Sigmoid colon (tissue), 4 donors: ENCODE data around the gene TBX15.

Source experiments
- CTCF ChIP-seq, 4 experiments: fragments of 450-650 bp in 3 of 4; fragments of 200-600 bp in 1 of 4; IDR thresholded peaks; one replicate each; pipeline ENCODE4 v1.5.1; 2016 to 2019; ENCODE audit warnings: antibody characterized with exemption in 4 of 4, mild to moderate bottlenecking in 3 of 4, moderate library complexity in 2 of 4
- EP300 ChIP-seq, 4 donors: sonication (generic); formaldehyde crosslinking; IDR thresholded peaks; one replicate each; pipeline ENCODE4 v1.6.1; 2017; ENCODE audit warnings: antibody characterized with exemption in 4 of 4
- POLR2A ChIP-seq, 2 donors: fragments of 450-650 bp; IDR thresholded peaks; one replicate each; pipeline ENCODE4 v1.6.1; 2016; ENCODE audit warnings: antibody characterized with exemption in 2 of 2, mild to moderate bottlenecking in 2 of 2, moderate library complexity in 2 of 2
- POLR2AphosphoS5 ChIP-seq, 4 donors: sonication (generic); formaldehyde crosslinking; IDR thresholded peaks; one replicate each; pipeline ENCODE4 v1.6.1; 2017; ENCODE audit warnings: antibody characterized with exemption in 4 of 4

- TF ChIP-seq CTCF (IDR thresholded peaks at IDR 0.05) = no peak
- TF ChIP-seq POLR2A (IDR thresholded peaks at IDR 0.05) = no peak
- TF ChIP-seq POLR2AphosphoS5 (IDR thresholded peaks at IDR 0.05) = no peak
- no peak for TF ChIP-seq EP300 (IDR thresholded peaks at IDR 0.05)
These were observed 121.8 kb downstream of the TBX15 start for GRCh38 chr1:118866330-118866729.
